ENCODE results near the gene SMIM13. TPM values are rescaled to one million over a fixed set of nuclear protein-coding genes. Genes with fewer than 3 reads are reported as not detected.

SMIM13 gene
- total RNA-seq, 1 donor = 15.5 TPM

DNA sequence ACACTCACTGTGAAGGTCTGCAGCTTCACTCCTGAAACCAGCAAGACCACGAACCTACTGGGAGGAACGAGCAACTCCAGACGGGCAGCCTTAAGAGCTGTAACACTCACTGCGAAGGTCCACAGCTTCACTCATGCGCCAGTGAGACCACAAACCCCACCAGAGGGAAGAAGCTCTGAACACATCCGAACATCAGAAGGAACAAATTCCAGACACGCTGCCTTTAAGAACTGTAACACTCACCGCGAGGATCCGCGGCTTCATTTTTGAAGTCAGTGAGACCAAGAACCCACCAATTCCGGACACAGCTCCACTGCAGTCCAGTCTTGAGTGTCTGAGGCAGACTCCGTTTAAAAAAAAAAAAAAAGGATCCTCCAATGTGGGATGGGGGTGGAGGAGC is 78.3 kb downstream of the SMIM13 start:
- no peak overlapping the region for H3K4me3 ChIP-seq (ENCODE audit: low read depth, low read length)
- no peak for DNase-seq (ENCODE audit: low read depth)
- TF ChIP-seq, protein P1, sequence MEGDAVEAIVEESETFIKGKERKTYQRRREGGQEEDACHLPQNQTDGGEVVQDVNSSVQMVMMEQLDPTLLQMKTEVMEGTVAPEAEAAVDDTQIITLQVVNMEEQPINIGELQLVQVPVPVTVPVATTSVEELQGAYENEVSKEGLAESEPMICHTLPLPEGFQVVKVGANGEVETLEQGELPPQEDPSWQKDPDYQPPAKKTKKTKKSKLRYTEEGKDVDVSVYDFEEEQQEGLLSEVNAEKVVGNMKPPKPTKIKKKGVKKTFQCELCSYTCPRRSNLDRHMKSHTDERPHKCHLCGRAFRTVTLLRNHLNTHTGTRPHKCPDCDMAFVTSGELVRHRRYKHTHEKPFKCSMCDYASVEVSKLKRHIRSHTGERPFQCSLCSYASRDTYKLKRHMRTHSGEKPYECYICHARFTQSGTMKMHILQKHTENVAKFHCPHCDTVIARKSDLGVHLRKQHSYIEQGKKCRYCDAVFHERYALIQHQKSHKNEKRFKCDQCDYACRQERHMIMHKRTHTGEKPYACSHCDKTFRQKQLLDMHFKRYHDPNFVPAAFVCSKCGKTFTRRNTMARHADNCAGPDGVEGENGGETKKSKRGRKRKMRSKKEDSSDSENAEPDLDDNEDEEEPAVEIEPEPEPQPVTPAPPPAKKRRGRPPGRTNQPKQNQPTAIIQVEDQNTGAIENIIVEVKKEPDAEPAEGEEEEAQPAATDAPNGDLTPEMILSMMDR (IDR thresholded peaks at IDR 0.05; ENCODE audit: insufficient read depth, low read depth, low read length) = no peak

DNA sequence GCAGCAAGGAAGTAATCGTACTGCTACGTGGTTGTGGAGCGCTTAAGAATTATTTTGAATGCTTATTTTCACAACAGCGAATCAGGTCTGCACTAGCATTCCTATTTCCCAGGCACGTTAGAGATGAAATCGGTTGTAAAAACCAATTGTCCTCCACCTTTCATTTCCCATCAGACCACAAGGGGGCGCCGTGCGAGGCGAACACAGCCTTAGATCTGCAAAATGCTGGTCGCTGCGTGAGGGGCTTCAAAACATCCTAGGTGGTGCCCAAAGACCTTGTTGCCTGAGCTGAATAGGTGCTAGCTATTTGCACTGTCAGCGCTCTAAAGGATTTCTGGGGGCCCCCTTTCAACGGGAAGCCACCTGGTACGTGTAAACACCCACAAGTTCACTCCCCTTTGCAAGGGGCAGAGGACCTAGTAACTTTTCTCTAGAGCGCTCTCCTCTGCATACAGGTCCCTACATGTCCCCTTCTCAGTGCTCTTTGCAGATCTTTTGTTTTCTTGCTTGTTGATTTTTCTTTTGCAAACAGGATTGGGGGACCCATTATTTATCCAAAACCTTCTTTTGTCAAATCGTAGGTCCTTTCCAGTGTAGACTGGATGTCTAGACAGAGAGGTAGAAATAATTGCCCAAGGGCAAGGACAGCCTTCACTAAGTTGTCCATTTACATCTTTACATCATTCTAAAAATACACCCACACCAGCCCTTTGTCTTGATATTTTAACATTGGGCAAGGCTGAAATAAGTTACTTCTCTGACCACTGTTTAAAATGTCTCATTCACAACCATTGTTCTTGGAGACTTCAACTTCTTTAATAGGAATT is 79.1 kb downstream of the SMIM13 start:
- no peak overlapping the region for H3K4me3 ChIP-seq (ENCODE audit: low read depth, low read length)
- peak; percentile 55 for DNase-seq (ENCODE audit: low read depth)
- TF ChIP-seq, protein P1 (IDR thresholded peaks at IDR 0.05; ENCODE audit: insufficient read depth, low read depth, low read length) = peak; percentile 84

DNA sequence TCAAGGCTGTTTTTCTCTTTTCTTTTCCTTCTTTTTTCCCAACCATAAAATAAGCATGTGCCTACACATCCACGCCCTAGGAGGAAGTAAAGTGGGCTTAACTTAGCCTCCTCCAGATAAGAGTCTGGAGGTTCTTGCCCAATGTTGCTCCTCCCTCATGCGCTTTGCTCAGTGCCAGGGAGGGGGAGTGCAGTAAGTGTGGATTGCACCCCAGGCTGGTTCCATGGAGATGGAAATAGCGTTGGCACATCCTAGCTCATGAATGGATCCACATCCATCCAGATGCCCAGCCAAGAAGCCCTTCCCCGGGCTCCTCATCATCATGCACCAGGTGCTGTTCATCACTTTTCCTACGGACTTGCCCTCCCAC is 80.6 kb downstream of the SMIM13 start:
- no peak overlapping the region for H3K4me3 ChIP-seq (ENCODE audit: low read depth, low read length)
- peak; percentile 28 for DNase-seq (ENCODE audit: low read depth)
- TF ChIP-seq, protein P1 (IDR thresholded peaks at IDR 0.05; ENCODE audit: insufficient read depth, low read depth, low read length) = no peak

DNA sequence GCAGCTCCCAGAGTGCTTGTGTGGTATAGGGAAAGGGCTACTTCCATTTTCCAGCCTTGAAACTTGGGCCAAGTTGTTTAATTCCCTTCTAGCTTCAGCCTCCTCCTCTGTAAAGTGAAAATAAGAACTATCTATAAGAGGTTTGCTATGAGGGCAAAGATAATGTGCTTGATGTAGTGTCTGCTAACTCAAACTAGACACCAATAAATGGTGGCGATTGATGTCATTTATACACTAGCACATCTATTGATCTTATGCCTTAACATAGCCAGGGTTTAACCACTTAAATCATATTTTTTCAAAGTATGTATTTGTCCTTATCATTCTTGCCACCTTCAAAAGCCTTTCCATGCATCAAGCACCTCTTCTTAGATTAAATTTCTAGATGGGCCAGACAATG is 83.6 kb downstream of the SMIM13 start:
- TF ChIP-seq, protein P1 (IDR thresholded peaks at IDR 0.05; ENCODE audit: insufficient read depth, low read depth, low read length) = no peak
- H3K4me3 ChIP-seq (ENCODE audit: low read depth, low read length) = no peak overlapping the region
- no peak for DNase-seq (ENCODE audit: low read depth)

DNA sequence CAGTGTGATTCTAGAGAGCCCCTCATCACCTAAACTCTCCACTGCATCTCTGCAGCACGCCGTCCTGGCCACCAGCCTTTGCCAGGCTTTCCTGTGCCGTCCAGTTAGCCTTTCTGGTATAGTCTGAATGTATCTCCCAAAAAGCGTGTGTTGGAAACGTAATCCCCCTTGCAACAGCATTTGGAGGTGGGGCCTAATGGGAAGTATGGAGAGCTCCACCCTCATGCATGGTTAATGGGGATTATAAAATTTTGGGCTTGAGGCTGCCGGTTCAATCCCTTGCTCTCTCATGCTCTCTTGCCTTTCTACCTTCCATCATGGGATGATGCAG is 85.4 kb downstream of the SMIM13 start:
- H3K4me3 ChIP-seq (ENCODE audit: low read depth, low read length) = no peak overlapping the region
- TF ChIP-seq, protein P1 (IDR thresholded peaks at IDR 0.05; ENCODE audit: insufficient read depth, low read depth, low read length) = no peak
- no peak for DNase-seq (ENCODE audit: low read depth)

DNA sequence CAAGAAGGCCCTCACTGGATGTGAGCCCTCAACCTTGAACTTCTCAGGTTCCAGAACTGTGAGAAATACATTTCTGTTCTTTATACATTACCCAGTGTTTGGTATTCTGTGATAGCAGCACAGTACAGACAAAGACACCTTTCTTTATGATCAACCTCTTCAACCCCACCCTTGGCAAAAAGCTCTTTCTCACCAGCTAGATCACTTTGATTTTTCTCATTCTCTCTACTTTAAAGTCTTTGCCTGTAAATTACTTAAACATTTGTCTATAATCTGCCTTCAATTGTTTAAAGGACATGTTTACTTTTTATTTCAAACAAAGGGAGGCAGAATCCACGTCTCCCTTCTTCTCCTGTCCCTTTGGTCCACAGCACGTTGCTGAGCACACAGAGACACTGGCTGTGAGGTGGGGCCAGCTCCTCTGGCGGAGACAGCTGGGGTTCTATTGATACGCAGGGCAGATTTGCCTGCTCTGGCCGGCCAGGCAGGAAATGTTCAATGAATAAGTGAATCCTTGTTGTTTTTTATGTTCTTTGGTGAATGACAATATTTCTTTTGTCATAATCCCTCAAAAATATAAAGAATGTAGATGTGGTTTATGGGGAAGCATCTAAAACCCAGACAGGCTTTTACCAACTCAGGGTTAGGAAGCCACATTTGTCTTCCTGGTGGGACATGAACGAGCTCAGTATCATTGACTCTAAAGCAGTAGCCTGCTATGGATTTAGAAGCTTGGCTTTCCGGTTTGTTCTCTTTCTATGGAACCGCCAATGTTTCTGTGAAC is 86.0 kb downstream of the SMIM13 start:
- no peak overlapping the region for H3K4me3 ChIP-seq (ENCODE audit: low read depth, low read length)
- TF ChIP-seq, protein P1 (IDR thresholded peaks at IDR 0.05; ENCODE audit: insufficient read depth, low read depth, low read length) = no peak
- no peak for DNase-seq (ENCODE audit: low read depth)

Data from fibroblast of villous mesenchyme (primary cell).